NCI-H2107 (cell line): Measurements from ENCODE around the gene LMF1.

Source experiments
- DNase-seq: peaks from one replicate; lab custom pipeline; 2025; lab: John Stamatoyannopoulos, UW

Gene LMF1

GRCh38 chr16:929227-930073 lies 41.3 kb downstream of the LMF1 start:
- no peak for DNase-seq

- no peak for DNase-seq
Measured at GRCh38 chr16:928526-928925, 42.3 kb downstream of the LMF1 start.

DNA sequence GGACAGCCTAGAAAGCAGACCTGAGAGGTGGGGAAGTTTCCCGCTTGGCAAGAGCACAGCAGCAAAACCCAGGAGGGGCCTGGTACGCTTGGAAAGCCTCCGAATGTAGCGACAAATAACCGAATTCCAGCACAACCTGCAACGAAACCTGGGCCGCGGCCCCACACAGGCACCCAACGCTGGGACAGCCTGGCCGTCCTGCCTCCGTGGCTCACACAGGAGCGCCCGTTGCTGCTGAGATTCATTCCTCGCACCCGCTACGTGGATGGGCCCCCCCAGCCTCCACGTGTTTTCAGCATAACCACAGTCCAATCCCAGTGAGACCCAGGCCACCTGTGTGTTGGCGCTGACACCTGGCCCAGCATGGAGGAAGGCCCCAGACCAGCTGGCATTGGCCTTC lies 42.9 kb downstream of the LMF1 start:
- no peak for DNase-seq

DNA sequence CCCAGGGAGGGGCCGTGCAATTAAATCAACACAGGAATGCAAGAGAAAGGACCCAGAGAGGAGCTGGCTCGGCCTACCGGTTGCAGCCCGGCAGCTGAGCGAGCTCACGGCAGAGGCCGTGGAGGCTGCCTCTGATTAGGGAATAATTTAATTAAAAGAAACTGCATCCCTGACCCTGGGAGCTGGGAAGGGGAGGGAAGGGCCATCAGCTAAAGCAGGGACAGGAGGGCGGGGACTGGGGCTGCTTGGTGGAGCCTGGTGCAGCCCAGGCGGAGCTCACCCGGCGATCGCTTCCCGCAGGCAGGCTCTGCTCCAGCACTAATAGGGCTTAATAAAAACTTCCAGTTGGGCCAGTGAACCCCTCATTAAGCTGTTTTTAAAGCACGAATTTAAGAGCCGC lies 43.4 kb downstream of the LMF1 start:
- no peak for DNase-seq

GRCh38 chr16:926715-927114 lies 44.1 kb downstream of the LMF1 start:
- DNase-seq = no peak

DNA sequence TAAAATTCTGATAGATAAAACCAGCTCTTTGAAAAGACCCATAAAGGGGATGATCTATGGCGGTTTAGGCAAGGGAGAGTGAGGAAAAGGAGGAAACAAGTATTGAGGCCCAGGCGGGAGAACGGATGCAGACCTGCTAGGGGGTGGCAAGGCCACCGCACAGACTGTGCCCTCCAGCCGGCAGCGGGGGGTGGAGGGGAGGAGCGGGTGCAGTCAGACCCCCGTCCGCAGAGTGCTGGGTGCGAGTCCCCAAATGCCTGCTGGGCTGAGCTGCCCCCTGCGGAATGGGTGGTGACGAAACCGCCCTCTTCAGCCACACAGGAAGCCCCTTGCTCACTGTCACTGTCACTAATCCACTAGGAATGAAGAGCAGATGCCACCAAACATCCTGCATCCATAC lies 46.0 kb downstream of the LMF1 start:
- DNase-seq = no peak

- DNase-seq = no peak
Measured at GRCh38 chr16:924063-924462, 46.7 kb downstream of the LMF1 start.

DNA sequence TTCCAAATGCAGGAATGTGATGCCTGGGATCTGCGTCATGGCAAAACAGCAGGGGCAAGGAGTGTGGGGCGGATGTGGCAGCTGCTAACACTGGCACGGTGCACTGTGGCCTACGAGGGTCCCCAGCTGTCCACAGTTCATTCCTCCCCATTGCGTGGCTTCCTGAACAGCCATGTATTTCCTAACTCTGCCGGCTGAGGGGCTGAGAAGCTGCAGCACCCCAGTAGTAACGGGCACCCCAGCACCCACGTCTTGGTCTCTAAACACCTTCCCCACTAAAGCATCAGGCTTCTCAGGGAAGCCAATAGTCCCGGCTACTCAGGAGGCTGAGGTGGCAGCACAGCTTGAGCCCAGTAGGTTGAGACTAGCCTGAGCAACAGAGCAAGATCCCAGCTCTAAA lies 47.6 kb downstream of the LMF1 start:
- DNase-seq = no peak

- no peak for DNase-seq
Measured at GRCh38 chr16:922051-922450, 48.7 kb downstream of the LMF1 start.

- no peak for DNase-seq
Measured at GRCh38 chr16:921321-921905, 49.4 kb downstream of the LMF1 start.

GRCh38 chr16:920717-921116 lies 50.1 kb downstream of the LMF1 start:
- no peak for DNase-seq

DNA sequence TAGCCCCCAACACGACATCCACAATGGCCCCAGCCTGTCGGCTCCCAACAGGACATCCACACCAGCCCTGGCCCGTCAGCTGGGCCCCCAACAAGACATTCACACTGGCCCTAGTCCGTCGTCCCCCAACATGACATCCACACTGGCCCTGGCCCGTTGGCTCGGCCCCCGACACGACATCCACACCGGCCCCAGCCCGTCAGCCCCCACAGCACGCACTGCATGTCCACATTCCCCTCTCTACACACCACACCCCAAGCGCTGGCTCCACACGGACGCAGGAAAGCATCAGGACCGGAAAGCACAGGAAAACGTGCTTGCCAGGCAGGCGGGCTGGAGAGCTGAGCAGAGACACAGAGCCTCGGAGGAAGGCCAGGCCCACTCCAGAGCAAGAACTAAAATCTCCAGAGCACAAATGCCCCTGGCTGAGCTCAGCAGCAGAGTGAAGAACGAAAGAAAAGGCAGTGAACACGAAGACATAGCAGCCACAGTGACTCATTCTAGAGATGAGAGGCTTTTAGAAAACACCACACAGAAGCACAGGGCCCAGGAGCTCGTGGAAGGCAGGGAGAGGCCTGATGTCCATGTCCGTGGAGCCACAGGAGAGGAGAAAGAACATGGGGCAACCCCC lies 50.6 kb downstream of the LMF1 start:
- DNase-seq = no peak

GRCh38 chr16:919658-920050 lies 51.1 kb downstream of the LMF1 start:
- no peak for DNase-seq

GRCh38 chr16:918741-919657 lies 51.8 kb downstream of the LMF1 start:
- DNase-seq = no peak

DNA sequence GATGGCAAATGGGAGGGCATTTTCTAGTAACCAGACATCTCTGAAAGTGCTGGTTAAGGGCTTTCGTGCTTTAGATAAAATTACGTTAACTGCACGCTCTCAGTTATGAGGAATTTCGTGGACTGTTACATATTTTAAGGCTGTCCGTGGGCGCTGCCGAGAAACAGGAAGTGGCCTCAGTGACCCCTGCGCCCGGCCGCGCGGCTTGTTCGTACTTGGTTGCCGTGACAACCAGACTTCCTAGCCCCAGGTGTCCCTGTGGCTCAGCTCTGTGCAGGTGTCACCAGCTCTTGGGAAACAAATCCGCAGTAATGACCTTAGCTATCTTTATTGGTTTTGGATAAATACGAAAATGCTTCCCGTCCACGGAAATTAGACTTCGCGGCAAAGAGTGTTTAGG lies 52.7 kb downstream of the LMF1 start:
- DNase-seq = no peak

DNA sequence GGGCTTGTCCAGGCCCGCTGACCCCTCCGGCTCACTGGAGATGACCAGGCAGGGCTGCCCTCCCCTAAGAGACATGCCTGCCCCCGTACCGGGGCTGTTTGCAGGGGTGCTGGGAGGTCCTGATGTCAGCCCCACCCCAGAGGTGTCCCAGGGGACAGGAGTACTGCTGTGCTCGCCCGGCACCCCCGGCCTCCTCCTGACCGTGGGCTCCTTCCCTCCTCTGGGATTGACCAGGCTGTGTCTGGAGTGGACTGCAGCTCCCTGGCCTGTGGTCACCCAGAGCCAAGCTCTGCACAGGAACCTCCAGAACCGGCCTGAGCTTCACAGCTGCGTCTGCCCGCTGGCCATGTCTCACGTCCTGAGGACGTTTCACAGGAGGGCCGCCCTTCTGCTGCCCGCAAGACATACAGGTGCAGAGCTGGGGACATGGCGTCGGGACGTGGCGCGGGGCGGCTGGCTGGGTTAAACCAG lies 53.2 kb downstream of the LMF1 start:
- no peak for DNase-seq

- no peak for DNase-seq
Measured at GRCh38 chr16:916035-916799, 54.6 kb downstream of the LMF1 start.

- no peak for DNase-seq
Measured at GRCh38 chr16:915546-915945, 55.2 kb downstream of the LMF1 start.

DNA sequence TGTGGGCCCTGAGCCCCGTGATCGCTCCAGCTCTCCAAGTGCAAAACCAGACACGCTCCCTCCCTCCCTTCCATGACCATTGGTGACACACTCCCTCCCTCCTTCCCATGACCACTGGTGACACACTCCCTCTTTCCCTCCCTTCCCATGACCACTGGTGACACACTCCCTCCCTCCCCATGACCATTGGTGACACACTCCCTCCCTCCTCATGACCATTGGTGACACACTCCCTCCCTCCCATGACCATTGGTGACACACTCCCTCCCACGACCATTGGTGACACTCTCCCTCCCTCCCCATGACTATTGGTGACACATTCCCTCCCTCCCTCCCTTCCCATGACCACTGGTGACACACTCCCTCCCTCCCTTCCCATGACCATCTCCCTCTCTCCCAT lies 56.3 kb downstream of the LMF1 start:
- no peak for DNase-seq

GRCh38 chr16:913817-914439 lies 56.9 kb downstream of the LMF1 start:
- no peak for DNase-seq
